Body of pancreas (tissue), 4 donors: ENCODE data around the gene CCT8. TPM values are rescaled to one million over a fixed set of nuclear protein-coding genes. Genes with fewer than 3 reads are reported as not detected.

Experiments used
- ATAC-seq: fragments of 150-250 bp; one replicate; pipeline ENCODE4 v1.9.1; 2016
- DNase-seq, 4 donors: peaks; one replicate each; pipeline ENCODE4 v3.0.0-alpha.2; 2019
- H3K27ac ChIP-seq, 4 donors: fragments of 200-600 bp; sonication (generic); 1 replicate in 3 of 4; 2 replicates in 1 of 4; pipeline versions ENCODE4 v1.5.1 to v1.6.1; 2016 to 2019; ENCODE audit warnings: mild to moderate bottlenecking in 1 of 4, mixed read lengths in 1 of 4, moderate library complexity in 1 of 4
- H3K27me3 ChIP-seq, 2 donors: fragments of 200-600 bp; sonication (generic); one replicate each; pipeline ENCODE4 v1.6.0; 2016; ENCODE audit warnings: mild to moderate bottlenecking in 1 of 2
- H3K36me3 ChIP-seq, 2 donors: fragments of 200-600 bp; sonication (generic); replicated peaks in 1 of 2; 2 replicates each; pipeline ENCODE4 v1.5.1; 2016; ENCODE audit warnings: low read depth in 2 of 2; ENCODE audit not compliant: insufficient read depth in 1 of 2
- H3K4me1 ChIP-seq: fragments of 200-600 bp; sonication (generic); one replicate; pipeline ENCODE4 v1.6.0; 2016
- H3K4me3 ChIP-seq, 2 donors: fragments of 200-600 bp; sonication (generic); 1 replicate in 1 of 2; 2 replicates in 1 of 2; pipeline ENCODE4 v1.5.1; 2016 to 2019
- H3K9me3 ChIP-seq, 3 donors: fragments of 200-600 bp; sonication (generic); 1 replicate in 2 of 3; 2 replicates in 1 of 3; pipeline ENCODE4 v1.5.1; 2016
- POLR2A ChIP-seq, 3 donors: fragments of 450-650 bp; IDR thresholded peaks; one replicate each; pipeline ENCODE4 v1.6.1; 2016; ENCODE audit warnings: antibody characterized with exemption in 3 of 3, mild to moderate bottlenecking in 2 of 3
- WGBS, 2 donors: methylation state at CpG; one replicate each; pipeline ENCODE4 v1.1.5; 2017; 5-methylcytosine and 5-hydroxymethylcytosine counted together
- intact Hi-C: fragments of 100-400 bp; cut with DNase I; formaldehyde crosslinking; loops from one replicate; pipeline ENCODE4 v1.15.1; 2023
- total RNA-seq, 2 donors: library from RNA; depleted of rRNA; stranded (reverse); fragments of >200 nt; gene quantifications; one replicate each; pipeline ENCODE4 v1.1.0, GENCODE V29; 2016
- TF ChIP-seq, protein P1 (sequence below), 7 experiments: fragments of 450-650 bp in 4 of 7; fragments of 200-600 bp in 3 of 7; sonication (generic) in 3 of 7; IDR thresholded peaks; one replicate each; pipeline ENCODE4 v1.5.1; 2016 to 2019; ENCODE audit warnings: antibody characterized with exemption in 7 of 7

CCT8 gene
- total RNA-seq, 2 donors from 2014 or later: 46.1 to 73.4 TPM

DNA sequence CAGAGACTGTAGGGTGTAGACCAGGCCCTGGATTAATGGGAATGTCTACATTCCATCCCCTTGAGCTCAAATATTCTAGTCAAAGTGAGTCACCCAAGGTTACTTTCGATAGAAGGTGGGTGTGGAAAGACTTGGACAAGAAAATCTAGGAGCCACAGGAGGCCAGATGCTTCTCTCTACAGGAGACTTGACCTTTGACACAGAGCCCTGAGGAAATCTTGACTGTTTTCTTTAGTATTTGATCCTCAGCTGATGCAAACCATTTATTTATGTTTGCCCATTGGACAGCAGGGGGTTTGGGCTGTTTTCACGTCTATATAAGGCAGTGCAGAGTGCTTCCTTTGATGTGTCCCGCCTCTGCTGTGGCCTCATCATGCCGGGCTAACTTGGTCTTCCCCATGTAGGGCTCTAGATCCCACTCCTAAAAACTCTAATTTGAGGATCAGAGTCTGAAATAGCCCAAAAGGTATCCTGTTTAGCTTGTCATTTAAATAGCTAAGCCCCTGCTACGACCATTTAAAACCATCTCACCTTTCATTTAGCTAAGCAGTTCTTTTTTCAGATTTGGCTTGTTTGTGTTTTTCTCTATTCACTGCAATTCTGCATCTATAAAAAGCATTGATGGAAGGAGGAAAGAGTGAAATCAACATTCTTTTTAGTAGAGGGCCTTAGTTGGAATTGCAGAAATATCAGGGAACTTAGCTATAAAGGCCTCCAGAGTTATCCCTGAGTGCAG, 41.5 kb upstream of the CCT8 start:
- no peak for DNase-seq
- WGBS, 2 donors: 69 to 80% methylated on average over 5 of the region's 5 CpGs
- Histone ChIP-seq H3K27ac (no peak overlapping the region), H3K9me3 (no peaks in the 10 kb centered on the region), H3K4me1 (no peaks in the 10 kb centered on the region), H3K36me3 (no peaks in the 10 kb centered on the region), H3K27me3 (no peaks in the 10 kb centered on the region), H3K4me3 (no peak overlapping the region)
- no peak for ATAC-seq
- intact Hi-C loops: no loop called here
- TF ChIP-seq, protein P1, sequence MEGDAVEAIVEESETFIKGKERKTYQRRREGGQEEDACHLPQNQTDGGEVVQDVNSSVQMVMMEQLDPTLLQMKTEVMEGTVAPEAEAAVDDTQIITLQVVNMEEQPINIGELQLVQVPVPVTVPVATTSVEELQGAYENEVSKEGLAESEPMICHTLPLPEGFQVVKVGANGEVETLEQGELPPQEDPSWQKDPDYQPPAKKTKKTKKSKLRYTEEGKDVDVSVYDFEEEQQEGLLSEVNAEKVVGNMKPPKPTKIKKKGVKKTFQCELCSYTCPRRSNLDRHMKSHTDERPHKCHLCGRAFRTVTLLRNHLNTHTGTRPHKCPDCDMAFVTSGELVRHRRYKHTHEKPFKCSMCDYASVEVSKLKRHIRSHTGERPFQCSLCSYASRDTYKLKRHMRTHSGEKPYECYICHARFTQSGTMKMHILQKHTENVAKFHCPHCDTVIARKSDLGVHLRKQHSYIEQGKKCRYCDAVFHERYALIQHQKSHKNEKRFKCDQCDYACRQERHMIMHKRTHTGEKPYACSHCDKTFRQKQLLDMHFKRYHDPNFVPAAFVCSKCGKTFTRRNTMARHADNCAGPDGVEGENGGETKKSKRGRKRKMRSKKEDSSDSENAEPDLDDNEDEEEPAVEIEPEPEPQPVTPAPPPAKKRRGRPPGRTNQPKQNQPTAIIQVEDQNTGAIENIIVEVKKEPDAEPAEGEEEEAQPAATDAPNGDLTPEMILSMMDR (IDR thresholded peaks at IDR 0.05): no peak
- TF ChIP-seq POLR2A (IDR thresholded peaks at IDR 0.05): no peak

DNA sequence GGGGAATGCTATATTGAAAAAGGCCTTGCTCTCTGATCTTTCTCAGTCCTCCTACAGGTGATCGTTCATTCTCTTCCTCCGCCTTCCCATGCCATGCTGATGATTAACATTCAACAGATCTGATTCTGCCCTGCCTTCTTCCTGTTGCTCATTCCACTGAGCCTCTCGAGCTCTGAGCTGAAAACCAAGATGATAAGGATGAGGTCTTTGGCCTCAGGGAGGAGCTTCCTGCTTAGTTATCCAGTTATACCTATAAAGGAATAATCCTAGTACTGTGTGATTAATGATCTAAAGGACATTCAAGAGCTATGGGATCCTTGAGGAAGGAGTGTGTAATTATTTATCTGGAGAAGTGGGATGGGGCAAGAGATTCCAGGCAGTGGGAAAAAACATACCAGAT, 31.8 kb upstream of the CCT8 start:
- DNase-seq (no peak), ATAC-seq (no peak)
- no peak for TF ChIP-seq POLR2A (IDR thresholded peaks at IDR 0.05)
- TF ChIP-seq, protein P1 (IDR thresholded peaks at IDR 0.05): no peak
- no peak overlapping the region for H3K27ac ChIP-seq
- no peaks in the 10 kb centered on the region for H3K9me3 ChIP-seq
- intact Hi-C loops: no loop called here
- no peaks in the 10 kb centered on the region for H3K4me1 ChIP-seq
- H3K4me3 ChIP-seq: no peak overlapping the region
- no peaks in the 10 kb centered on the region for H3K27me3 ChIP-seq
- WGBS, 2 donors: 74 to 83% methylated on average over 3 of the region's 3 CpGs
- no peaks in the 10 kb centered on the region for H3K36me3 ChIP-seq

DNA sequence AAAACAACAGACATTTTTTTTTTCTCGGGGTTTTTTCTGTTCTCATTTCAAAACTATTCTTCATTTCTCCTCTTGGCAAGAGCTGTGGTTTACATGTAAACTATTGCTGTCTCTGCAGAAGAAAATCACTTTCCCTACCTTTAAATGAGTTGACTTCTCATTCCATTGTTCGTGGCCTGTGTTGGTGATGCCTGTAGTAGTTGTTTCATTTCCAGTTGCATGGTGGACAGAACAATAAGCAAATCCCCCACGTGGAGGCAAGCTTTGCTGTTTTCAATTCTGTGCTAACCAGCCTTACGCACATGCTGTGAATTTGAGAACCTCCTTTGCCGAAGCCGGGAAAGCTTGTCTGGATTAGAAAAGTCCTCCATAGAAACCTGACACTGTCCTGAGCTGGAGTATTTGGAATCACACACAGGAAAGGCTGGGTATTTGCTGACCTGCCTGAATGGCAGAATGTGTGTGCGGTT, 30.8 kb upstream of the CCT8 start:
- Histone ChIP-seq H3K4me1 (no peaks in the 10 kb centered on the region), H3K9me3 (no peaks in the 10 kb centered on the region), H3K4me3 (no peak overlapping the region), H3K27me3 (no peaks in the 10 kb centered on the region), H3K27ac (no peak overlapping the region), H3K36me3 (no peaks in the 10 kb centered on the region)
- intact Hi-C loops: no loop called here
- 69 to 72% methylated on average over 7 of the region's 7 CpGs for WGBS, 2 donors
- DNase-seq (no peak), ATAC-seq (no peak)
- TF ChIP-seq POLR2A (IDR thresholded peaks at IDR 0.05): no peak
- TF ChIP-seq, protein P1 (IDR thresholded peaks at IDR 0.05): no peak

DNA sequence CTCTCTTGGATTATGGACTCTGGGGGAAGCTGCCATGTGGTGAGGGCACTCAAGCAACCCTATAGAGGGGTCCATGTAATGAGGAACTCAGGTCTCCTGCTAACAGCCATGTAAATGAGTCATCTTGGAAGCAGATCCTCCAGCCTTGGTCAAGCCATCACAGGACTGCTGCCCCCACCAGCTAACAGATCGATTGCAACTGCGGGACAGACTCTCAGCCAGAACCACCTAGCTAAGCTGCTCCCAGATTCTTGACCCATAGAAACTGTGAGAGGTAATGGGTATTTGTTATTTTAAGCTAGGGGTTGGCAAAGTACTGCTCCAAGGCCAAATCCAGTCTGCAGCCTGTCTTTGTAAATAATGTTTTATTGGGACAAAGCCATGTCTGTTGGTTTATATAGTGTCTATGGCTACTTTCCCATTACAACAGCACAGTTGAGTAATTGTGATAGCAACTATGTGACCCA, 29.4 kb upstream of the CCT8 start:
- TF ChIP-seq POLR2A (IDR thresholded peaks at IDR 0.05): no peak
- TF ChIP-seq, protein P1 (IDR thresholded peaks at IDR 0.05): no peak
- Histone ChIP-seq H3K36me3 (no peaks in the 10 kb centered on the region), H3K27me3 (no peaks in the 10 kb centered on the region), H3K4me3 (no peak overlapping the region), H3K4me1 (no peaks in the 10 kb centered on the region), H3K27ac (no peak overlapping the region), H3K9me3 (no peaks in the 10 kb centered on the region)
- whole genome bisulfite sequencing, 2 donors: 89 to 95% methylated on average over 2 of the region's 2 CpGs
- DNase-seq (no peak), ATAC-seq (no peak)
- intact Hi-C loops: no loop called here

DNA sequence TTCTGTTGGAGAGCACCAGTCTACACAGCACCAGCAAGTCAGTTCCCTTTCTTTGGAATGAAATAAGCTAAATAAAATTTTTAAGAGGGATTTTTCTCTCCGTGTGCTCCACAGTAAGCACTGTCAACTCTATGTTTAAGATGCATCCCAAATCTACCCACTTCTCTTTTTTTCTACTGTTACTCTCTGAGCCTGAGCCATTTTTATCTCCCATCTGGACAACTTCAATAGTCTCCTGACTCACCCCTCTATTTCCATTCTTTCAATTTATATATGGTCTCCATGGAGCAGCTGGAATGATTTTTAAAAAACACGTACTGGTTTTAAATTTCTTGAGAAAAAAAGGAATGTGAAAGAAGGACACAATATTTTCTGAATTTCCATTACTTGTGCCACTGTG, 24.7 kb upstream of the CCT8 start:
- H3K36me3 ChIP-seq: no peaks in the 10 kb centered on the region
- 78 to 83% methylated on average over 2 of the region's 2 CpGs for WGBS, 2 donors
- TF ChIP-seq, protein P1 (IDR thresholded peaks at IDR 0.05): no peak
- no peak for TF ChIP-seq POLR2A (IDR thresholded peaks at IDR 0.05)
- no peaks in the 10 kb centered on the region for H3K27me3 ChIP-seq
- no peak overlapping the region for H3K27ac ChIP-seq
- H3K4me1 ChIP-seq: no peaks in the 10 kb centered on the region
- ATAC-seq: no peak
- H3K4me3 ChIP-seq: no peak overlapping the region
- H3K9me3 ChIP-seq: no peaks in the 10 kb centered on the region
- intact Hi-C loops: no loop called here
- DNase-seq: no peak
